Small intestine (tissue), 7 donors: Measurements from ENCODE around the gene GPR65. TPM values are rescaled to one million over a fixed set of nuclear protein-coding genes. Genes with fewer than 3 reads are reported as not detected.

ENCODE experiments used
- DNase-seq, 2 donors: peaks; one replicate each; pipeline versions ENCODE4 v3.0.0 to v3.0.0-alpha.2; 2013
- FAIRE-seq: peaks from 2 replicates; lab custom pipeline; 2012; peaks lifted over from hg19 to GRCh38; lab: Jason Lieb, UNC
- H3K27ac ChIP-seq, 3 donors: one replicate each; pipeline ENCODE4 v1.5.1; 2013; ENCODE audit warnings: low read length in 2 of 3, mild to moderate bottlenecking in 2 of 3, control low read depth in 1 of 3, inconsistent platforms in 1 of 3, low read depth in 1 of 3, moderate library complexity in 1 of 3
- H3K27me3 ChIP-seq, 3 donors: one replicate each; pipeline ENCODE4 v1.6.1; 2013; ENCODE audit warnings: low read length in 3 of 3, inconsistent platforms in 1 of 3; ENCODE audit not compliant: control insufficient read depth in 3 of 3, insufficient read depth in 3 of 3
- H3K36me3 ChIP-seq, 3 donors: one replicate each; pipeline ENCODE4 v1.6.1; 2013; ENCODE audit warnings: low read length in 3 of 3, inconsistent platforms in 1 of 3, low read depth in 1 of 3, mild to moderate bottlenecking in 1 of 3, moderate library complexity in 1 of 3; ENCODE audit not compliant: control insufficient read depth in 3 of 3, insufficient read depth in 2 of 3
- H3K4me1 ChIP-seq, 3 donors: one replicate each; pipeline ENCODE4 v1.6.1; 2013; ENCODE audit warnings: low read length in 2 of 3, inconsistent platforms in 1 of 3, low read depth in 1 of 3, mild to moderate bottlenecking in 1 of 3, moderate library complexity in 1 of 3; ENCODE audit not compliant: control insufficient read depth in 3 of 3, insufficient read depth in 2 of 3
- H3K4me3 ChIP-seq, 3 donors: one replicate each; pipeline ENCODE4 v1.5.1; 2013; ENCODE audit warnings: low read length in 3 of 3, control low read depth in 1 of 3, inconsistent platforms in 1 of 3, low read depth in 1 of 3, mild to moderate bottlenecking in 1 of 3, moderate library complexity in 1 of 3
- H3K9me3 ChIP-seq, 2 donors: one replicate each; pipeline ENCODE4 v1.6.1; 2013; ENCODE audit warnings: low read depth in 1 of 2, low read length in 1 of 2; ENCODE audit not compliant: control insufficient read depth in 2 of 2, insufficient read depth in 1 of 2
- WGBS, 3 donors: extraction: QIAGEN DNeasy Blood & Tissue Kit; methylation state at CpG; one replicate each; pipeline ENCODE4 v1.1.7; 2013; 5-methylcytosine and 5-hydroxymethylcytosine counted together
- polyA plus RNA-seq, 4 donors: library from polyadenylated mRNA; stranded (reverse) in 3 of 4; unstranded in 1 of 4; fragments of 200-250 nt in 3 of 4; fragments of 120-200 nt in 1 of 4; gene quantifications; one replicate each; pipeline versions ENCODE4 v1.2.1 to v1.2.3, GENCODE V29; 2013
- donor health status: healthy with polysubstance abuse.
- donor health status: control.
- donor health status: control.
- donor health status: Bipolar disorder and iron deficiency.
- donor health status: healthy.

GPR65 gene
- polyA plus RNA-seq, 4 donors = 0.22 to 1.2 (median 0.92) TPM

DNA sequence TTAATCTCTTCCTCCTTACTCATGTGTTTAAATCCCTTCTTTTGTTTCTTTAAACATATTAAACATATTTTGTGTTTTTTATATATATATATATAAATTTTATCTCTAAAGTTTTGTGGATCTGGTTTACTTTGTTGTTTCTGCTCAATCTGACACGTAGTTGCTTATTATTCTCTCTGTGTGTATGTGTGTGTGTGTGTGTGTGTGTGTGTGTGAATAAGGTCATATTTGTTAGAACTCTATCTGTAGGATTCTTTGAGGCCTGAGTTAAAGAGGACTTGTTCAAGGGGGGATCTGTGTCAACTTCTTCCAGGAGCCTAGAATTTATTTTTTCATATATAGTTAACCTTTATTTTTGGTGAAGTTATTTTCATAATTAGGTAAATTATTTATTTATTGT is 2.7 kb downstream of the GPR65 start:
- no peaks in the 10 kb centered on the region for H3K4me1 ChIP-seq
- H3K9me3 ChIP-seq = no peaks in the 10 kb centered on the region
- no peak for DNase-seq
- H3K36me3 ChIP-seq = no peaks in the 10 kb centered on the region
- no peak for FAIRE-seq
- H3K4me3 ChIP-seq = no peak overlapping the region
- 50 to 73% (median 58%) methylated on average over 1 of the region's 1 CpG for whole genome bisulfite sequencing, 3 donors
- no peak overlapping the region for H3K27ac ChIP-seq
- H3K27me3 ChIP-seq = no peaks in the 10 kb centered on the region

DNA sequence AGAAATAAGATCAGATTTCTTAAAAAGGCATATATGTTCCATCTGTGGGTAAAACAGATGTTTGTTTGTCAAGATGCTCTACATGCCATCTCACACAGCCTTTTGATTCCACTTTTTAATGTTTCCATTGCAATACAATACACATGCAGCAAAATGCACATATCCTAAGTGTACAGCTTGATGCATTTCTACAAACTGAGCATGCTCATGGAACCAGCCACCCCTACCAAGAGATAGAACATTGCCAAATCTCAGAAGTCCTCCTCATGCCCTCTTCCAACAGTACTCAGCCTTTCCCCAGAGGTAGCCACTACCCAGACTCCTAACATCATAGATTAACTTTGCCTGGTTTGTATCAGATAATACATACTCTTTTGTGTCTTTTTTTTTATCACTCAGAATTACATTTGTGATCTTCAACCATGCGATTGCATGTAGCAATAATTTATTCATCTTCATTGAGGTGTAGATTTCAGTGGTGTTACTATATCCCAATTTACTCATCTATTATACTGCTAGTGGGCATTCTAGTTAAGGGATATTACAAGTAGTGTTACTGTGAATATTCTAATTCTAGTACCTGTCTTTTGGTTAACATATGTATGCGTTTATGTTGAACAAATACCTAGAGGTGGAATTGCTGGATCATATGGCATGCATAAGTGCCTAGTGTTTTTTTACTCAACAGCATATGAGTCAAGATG is 3.3 kb downstream of the GPR65 start:
- Histone ChIP-seq H3K27me3 (no peaks in the 10 kb centered on the region), H3K27ac (no peak overlapping the region), H3K9me3 (no peaks in the 10 kb centered on the region), H3K36me3 (no peaks in the 10 kb centered on the region), H3K4me3 (no peak overlapping the region), H3K4me1 (no peaks in the 10 kb centered on the region)
- DNase-seq (no peak), FAIRE-seq (no peak)
- WGBS, 3 donors = 94 to 95% (median 95%) methylated on average over 2 of the region's 2 CpGs

- no peaks in the 10 kb centered on the region for H3K4me1 ChIP-seq
- H3K4me3 ChIP-seq = no peak overlapping the region
- FAIRE-seq (no peak), DNase-seq (no peak)
- H3K27me3 ChIP-seq = no peaks in the 10 kb centered on the region
- H3K36me3 ChIP-seq = no peaks in the 10 kb centered on the region
- no peak overlapping the region for H3K27ac ChIP-seq
- H3K9me3 ChIP-seq = no peaks in the 10 kb centered on the region
- WGBS, 3 donors = 69 to 95% (median 88%) methylated on average over 1 of the region's 1 CpG
Observed at GRCh38 chr14:88009486-88009885, 4.6 kb downstream of the GPR65 start.

GRCh38 chr14:88010331-88010730 is 5.4 kb downstream of the GPR65 start:
- H3K4me1 ChIP-seq = peaks cover 0 to under 1% (median 0%) of the 10 kb centered on the region in 3 donors
- no peak for FAIRE-seq
- 67 to 89% (median 76%) methylated on average over 2 of the region's 2 CpGs for WGBS, 3 donors
- H3K9me3 ChIP-seq = no peaks in the 10 kb centered on the region
- H3K4me3 ChIP-seq = no peak overlapping the region
- no peaks in the 10 kb centered on the region for H3K27me3 ChIP-seq
- no peak for DNase-seq
- no peaks in the 10 kb centered on the region for H3K36me3 ChIP-seq
- no peak overlapping the region for H3K27ac ChIP-seq

DNA sequence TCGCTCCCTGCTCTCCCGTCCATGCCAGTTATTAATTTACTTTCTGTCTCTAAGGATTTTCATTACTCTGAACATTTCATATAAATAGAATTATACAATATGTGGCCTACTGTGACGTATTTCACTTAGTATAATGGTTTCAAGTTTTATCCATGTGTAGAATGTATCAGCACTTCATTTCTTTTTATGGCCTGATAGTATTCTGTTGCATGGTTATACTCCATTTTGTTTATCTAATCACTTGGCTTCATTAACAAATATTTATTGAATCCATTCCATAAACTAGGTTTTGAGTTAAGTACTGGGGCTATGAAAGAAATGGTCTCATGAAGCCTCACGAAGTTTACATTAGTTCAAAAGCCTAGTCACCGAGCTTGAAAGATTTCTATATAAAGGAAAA is 7.6 kb downstream of the GPR65 start:
- Histone ChIP-seq H3K27ac (no peak overlapping the region), H3K4me1 (peaks cover 0 to 17% (median 0%) of the 10 kb centered on the region in 3 donors), H3K9me3 (peaks cover 0 to 7% of the 10 kb centered on the region in 2 donors), H3K36me3 (no peaks in the 10 kb centered on the region), H3K4me3 (no peak overlapping the region), H3K27me3 (no peaks in the 10 kb centered on the region)
- peak; percentile 61 for FAIRE-seq
- 65 to 88% (median 85%) methylated on average over 5 of the region's 5 CpGs for WGBS, 3 donors
- DNase-seq = no peak

DNA sequence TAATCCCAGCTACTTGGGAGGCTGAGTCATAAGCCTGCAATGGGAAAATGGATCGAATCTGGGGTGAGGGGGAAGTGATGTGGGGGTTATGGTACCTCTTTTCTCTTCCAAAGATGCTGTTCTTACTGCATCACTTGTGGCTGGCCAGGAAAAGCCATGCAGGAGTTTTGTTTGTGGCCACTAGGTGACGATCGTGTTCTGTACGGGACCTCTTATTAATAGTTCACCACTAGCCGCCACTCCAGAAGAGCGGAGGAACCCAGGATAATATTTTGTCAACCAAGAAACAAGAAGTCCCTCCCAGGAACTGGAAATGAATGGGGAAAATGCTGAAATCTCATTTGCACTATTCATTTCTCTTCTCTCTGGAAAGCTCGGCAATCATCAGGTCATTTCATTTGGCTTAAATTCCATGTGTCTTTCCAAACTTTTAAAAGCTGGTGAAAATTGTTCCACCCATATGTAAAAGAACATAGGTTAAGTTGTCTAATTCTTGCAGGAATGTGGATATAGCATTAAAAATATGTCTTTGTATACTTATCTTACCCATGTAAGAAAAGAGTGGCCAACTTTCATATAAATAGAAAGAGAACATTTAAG is 8.9 kb downstream of the GPR65 start:
- Histone ChIP-seq H3K9me3 (peaks cover 0 to 7% of the 10 kb centered on the region in 2 donors), H3K36me3 (no peaks in the 10 kb centered on the region), H3K4me1 (peaks cover 0 to 17% (median 0%) of the 10 kb centered on the region in 3 donors), H3K27ac (no peak overlapping the region), H3K27me3 (no peaks in the 10 kb centered on the region), H3K4me3 (no peak overlapping the region)
- no peak for FAIRE-seq
- DNase-seq = peak; percentile 78 to 85
- WGBS, 3 donors = 6 to 13% (median 13%) methylated on average over 7 of the region's 7 CpGs

GRCh38 chr14:88016768-88017167 is 11.8 kb downstream of the GPR65 start:
- no peaks in the 10 kb centered on the region for H3K27me3 ChIP-seq
- H3K27ac ChIP-seq = no peak overlapping the region
- FAIRE-seq = no peak
- no peak for DNase-seq
- peaks cover 0 to 17% (median 0%) of the 10 kb centered on the region in 3 donors for H3K4me1 ChIP-seq
- H3K9me3 ChIP-seq = peaks cover 0 to 13% of the 10 kb centered on the region in 2 donors
- WGBS, 3 donors = 95 to 100% (median 97%) methylated on average over 2 of the region's 2 CpGs
- H3K4me3 ChIP-seq = no peak overlapping the region
- no peaks in the 10 kb centered on the region for H3K36me3 ChIP-seq

GRCh38 chr14:88017535-88017934 is 12.6 kb downstream of the GPR65 start:
- H3K4me1 ChIP-seq = peaks cover 0 to 17% (median 0%) of the 10 kb centered on the region in 3 donors
- FAIRE-seq (no peak), DNase-seq (no peak)
- H3K4me3 ChIP-seq = no peak overlapping the region
- WGBS, 3 donors = 90 to 97% (median 91%) methylated on average over 2 of the region's 2 CpGs
- no peaks in the 10 kb centered on the region for H3K27me3 ChIP-seq
- H3K36me3 ChIP-seq = no peaks in the 10 kb centered on the region
- peaks cover 0 to 13% of the 10 kb centered on the region in 2 donors for H3K9me3 ChIP-seq
- H3K27ac ChIP-seq = no peak overlapping the region
